ENCODE results near the gene KRT76. TPM values are rescaled to one million over a fixed set of nuclear protein-coding genes. Genes with fewer than 3 reads are reported as not detected.

Gene KRT76
- total RNA-seq, 4 donors from 2014 or later = not detected

DNA sequence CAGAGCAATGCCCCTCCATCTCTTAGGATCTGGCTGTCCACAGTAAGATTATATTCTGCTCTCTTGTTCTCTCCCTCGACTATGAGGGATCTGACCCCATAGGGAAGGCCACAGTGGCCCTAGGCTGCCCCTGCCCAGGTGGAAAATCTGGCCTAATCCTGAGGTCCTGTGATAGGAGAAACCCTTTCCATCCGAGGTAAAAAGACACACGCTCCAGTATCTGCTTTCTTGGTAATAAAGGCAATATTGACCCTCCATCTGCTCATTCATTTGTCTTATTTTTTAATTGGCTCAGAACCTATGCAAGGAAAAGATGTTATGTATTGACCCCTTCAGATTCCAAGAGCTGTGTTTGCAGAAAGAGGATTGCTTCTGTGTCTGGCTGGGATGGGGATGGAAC, 9.7 kb downstream of the KRT76 start:
- H3K27me3 ChIP-seq = no peaks in the 10 kb centered on the region
- H3K36me3 ChIP-seq = no peaks in the 10 kb centered on the region
- H3K4me3 ChIP-seq = no peak overlapping the region
- no peaks in the 10 kb centered on the region for H3K9me3 ChIP-seq
- WGBS = 50% methylated on average over 3 of the region's 3 CpGs
- intact Hi-C loops (cut with DNase I) = no loop called here
- no peaks in the 10 kb centered on the region for H3K4me1 ChIP-seq
- no peak for TF ChIP-seq POLR2AphosphoS5 (IDR thresholded peaks at IDR 0.05)
- no peak for TF ChIP-seq EP300 (IDR thresholded peaks at IDR 0.05)
- TF ChIP-seq, protein P1, sequence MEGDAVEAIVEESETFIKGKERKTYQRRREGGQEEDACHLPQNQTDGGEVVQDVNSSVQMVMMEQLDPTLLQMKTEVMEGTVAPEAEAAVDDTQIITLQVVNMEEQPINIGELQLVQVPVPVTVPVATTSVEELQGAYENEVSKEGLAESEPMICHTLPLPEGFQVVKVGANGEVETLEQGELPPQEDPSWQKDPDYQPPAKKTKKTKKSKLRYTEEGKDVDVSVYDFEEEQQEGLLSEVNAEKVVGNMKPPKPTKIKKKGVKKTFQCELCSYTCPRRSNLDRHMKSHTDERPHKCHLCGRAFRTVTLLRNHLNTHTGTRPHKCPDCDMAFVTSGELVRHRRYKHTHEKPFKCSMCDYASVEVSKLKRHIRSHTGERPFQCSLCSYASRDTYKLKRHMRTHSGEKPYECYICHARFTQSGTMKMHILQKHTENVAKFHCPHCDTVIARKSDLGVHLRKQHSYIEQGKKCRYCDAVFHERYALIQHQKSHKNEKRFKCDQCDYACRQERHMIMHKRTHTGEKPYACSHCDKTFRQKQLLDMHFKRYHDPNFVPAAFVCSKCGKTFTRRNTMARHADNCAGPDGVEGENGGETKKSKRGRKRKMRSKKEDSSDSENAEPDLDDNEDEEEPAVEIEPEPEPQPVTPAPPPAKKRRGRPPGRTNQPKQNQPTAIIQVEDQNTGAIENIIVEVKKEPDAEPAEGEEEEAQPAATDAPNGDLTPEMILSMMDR (IDR thresholded peaks at IDR 0.05) = no peak
- no peak for TF ChIP-seq POLR2A (IDR thresholded peaks at IDR 0.05; ENCODE audit: low read depth)
- H3K27ac ChIP-seq (replicated peaks in 1 of 4) = no peak overlapping the region
- no peak for DNase-seq (ENCODE audit: extremely low spot score)

DNA sequence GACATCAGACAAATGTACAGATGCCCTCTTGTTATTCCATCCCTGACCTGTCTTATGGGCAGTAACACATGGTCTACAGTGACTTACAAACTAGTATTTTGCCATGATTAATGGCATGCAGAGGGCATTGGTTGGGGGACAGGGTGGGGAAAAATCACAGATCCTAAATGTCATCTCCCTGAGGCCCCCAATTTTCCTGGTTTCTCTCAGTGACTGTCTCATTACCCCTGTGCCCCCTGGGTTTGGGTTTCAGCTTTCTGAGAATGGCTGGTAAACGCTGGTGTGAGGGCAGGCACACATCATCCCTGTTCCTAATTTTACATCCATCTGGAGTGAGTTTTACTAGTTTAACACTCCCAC, 10.1 kb downstream of the KRT76 start:
- H3K4me3 ChIP-seq = no peak overlapping the region
- 100% methylated on average over 1 of the region's 1 CpG for WGBS

DNA sequence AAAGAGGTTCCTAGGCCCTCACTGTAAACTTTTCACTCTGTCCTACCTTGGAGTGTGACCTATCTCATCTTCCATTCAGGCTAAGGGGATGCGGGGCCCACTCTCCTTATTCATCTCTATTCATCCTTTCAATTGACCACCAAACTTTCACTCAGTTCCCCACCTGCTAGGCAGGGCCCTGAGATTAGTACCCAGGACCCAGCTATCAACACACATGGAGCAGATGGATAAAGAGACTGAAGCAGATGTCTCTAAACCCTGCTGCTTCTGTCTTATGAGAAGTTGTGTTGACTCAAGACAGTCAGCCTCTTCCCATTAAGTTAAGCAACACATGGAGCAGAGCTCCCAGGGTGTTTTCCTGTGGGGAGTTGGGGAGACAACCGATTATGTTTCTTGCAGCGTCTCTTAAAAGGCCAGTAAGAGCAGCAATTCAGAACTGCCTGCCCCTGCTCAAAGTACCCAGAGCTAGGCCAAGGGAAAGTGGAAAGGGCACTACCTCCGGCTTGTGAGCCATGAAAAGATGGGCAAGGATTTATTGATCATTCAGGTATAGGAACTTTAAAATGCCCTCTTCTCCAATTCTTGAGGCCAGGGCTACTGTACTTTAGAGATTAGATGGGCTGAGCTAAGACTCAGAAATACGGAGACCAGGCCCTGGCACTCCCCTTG, 10.7 kb downstream of the KRT76 start:
- Histone ChIP-seq H3K4me1 (no peaks in the 10 kb centered on the region), H3K27ac (replicated peaks in 1 of 4) (no peak overlapping the region), H3K36me3 (no peaks in the 10 kb centered on the region), H3K27me3 (no peaks in the 10 kb centered on the region), H3K4me3 (no peak overlapping the region), H3K9me3 (peaks cover 0 to 8% (median 3%) of the 10 kb centered on the region in 4 donors)
- no peak for TF ChIP-seq EP300 (IDR thresholded peaks at IDR 0.05)
- no peak for TF ChIP-seq POLR2AphosphoS5 (IDR thresholded peaks at IDR 0.05)
- TF ChIP-seq, protein P1 (IDR thresholded peaks at IDR 0.05) = no peak
- TF ChIP-seq POLR2A (IDR thresholded peaks at IDR 0.05; ENCODE audit: low read depth) = no peak
- DNase-seq (ENCODE audit: extremely low spot score) = no peak
- 95% methylated on average over 5 of the region's 5 CpGs for WGBS
- intact Hi-C loops (cut with DNase I) = no loop called here

More for the DNA sequence above, 10.1 kb downstream of the KRT76 start:
- H3K27ac ChIP-seq (replicated peaks in 1 of 4) = no peak overlapping the region
- TF ChIP-seq POLR2A (IDR thresholded peaks at IDR 0.05; ENCODE audit: low read depth) = no peak
- TF ChIP-seq, protein P1 (IDR thresholded peaks at IDR 0.05) = no peak
- TF ChIP-seq EP300 (IDR thresholded peaks at IDR 0.05) = no peak
- no peaks in the 10 kb centered on the region for H3K36me3 ChIP-seq
- peaks cover 0 to 4% (median 2%) of the 10 kb centered on the region in 4 donors for H3K9me3 ChIP-seq
- intact Hi-C loops (cut with DNase I) = no loop called here
- no peaks in the 10 kb centered on the region for H3K27me3 ChIP-seq
- no peaks in the 10 kb centered on the region for H3K4me1 ChIP-seq
- no peak for DNase-seq (ENCODE audit: extremely low spot score)

DNA sequence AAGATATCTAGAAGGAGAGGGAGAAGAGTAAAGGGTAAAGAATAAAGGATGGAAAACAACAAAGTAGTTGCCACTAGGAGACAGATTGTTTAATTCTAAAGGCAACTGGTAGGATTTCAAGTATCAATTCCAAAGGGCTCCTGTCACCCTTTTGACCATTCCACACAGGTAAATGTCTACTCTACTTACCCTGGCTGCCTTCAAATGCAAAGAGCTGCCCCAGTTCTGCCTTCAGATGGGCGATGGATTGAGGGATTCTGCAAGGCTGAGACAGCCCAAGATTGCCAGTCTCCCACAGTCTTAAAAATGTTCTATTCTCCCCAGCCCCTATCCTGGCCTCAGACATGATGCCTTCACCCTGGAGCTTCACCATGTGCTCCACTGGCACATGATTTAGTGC, 11.4 kb downstream of the KRT76 start:
- intact Hi-C loops (cut with DNase I) = no loop called here
- no peaks in the 10 kb centered on the region for H3K27me3 ChIP-seq
- H3K27ac ChIP-seq (replicated peaks in 1 of 4) = no peak overlapping the region
- H3K4me3 ChIP-seq = no peak overlapping the region
- TF ChIP-seq POLR2AphosphoS5 (IDR thresholded peaks at IDR 0.05) = no peak
- no peak for TF ChIP-seq POLR2A (IDR thresholded peaks at IDR 0.05; ENCODE audit: low read depth)
- TF ChIP-seq, protein P1 (IDR thresholded peaks at IDR 0.05) = no peak
- TF ChIP-seq EP300 (IDR thresholded peaks at IDR 0.05) = no peak
- no peaks in the 10 kb centered on the region for H3K4me1 ChIP-seq
- 67% methylated on average over 1 of the region's 1 CpG for WGBS
- DNase-seq (ENCODE audit: extremely low spot score) = no peak
- H3K36me3 ChIP-seq = no peaks in the 10 kb centered on the region
- peaks cover 0 to 15% (median 10%) of the 10 kb centered on the region in 4 donors for H3K9me3 ChIP-seq

DNA sequence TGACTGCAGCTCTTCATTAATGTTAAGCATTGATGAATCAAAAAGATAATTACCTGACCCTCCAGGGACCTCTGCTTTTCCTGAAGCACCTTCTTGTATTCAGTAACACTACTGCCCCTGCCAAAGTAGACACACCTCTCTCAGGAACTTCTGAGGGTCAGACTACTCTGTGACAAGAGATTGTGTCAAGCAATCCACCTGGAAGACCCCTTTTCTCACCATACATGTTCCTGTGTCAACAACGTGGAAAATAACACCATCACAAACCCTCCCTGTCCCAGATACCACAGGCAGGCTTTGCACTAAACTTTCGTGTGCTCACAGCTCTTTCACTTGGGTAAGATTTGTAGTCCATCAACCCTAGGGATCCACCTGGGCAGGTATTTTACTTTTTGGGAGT, 13.2 kb downstream of the KRT76 start:
- intact Hi-C loops (cut with DNase I) = no loop called here
- no peak overlapping the region for H3K27ac ChIP-seq (replicated peaks in 1 of 4)
- no peak for TF ChIP-seq POLR2A (IDR thresholded peaks at IDR 0.05; ENCODE audit: low read depth)
- TF ChIP-seq EP300 (IDR thresholded peaks at IDR 0.05) = no peak
- no peak for TF ChIP-seq POLR2AphosphoS5 (IDR thresholded peaks at IDR 0.05)
- TF ChIP-seq, protein P1 (IDR thresholded peaks at IDR 0.05) = no peak
- no peaks in the 10 kb centered on the region for H3K4me1 ChIP-seq
- no peaks in the 10 kb centered on the region for H3K27me3 ChIP-seq
- WGBS = 76% methylated on average over 2 of the region's 2 CpGs
- H3K36me3 ChIP-seq = no peaks in the 10 kb centered on the region
- H3K4me3 ChIP-seq = no peak overlapping the region
- no peak for DNase-seq (ENCODE audit: extremely low spot score)
- H3K9me3 ChIP-seq = peaks cover 0 to 22% (median 18%) of the 10 kb centered on the region in 4 donors

All from esophagus muscularis mucosa (tissue), 4 donors.